Measurements from ENCODE around the gene ZNF254.

- no peak for TF ChIP-seq POLR2A (IDR thresholded peaks at IDR 0.05)
- TF ChIP-seq, protein P1, sequence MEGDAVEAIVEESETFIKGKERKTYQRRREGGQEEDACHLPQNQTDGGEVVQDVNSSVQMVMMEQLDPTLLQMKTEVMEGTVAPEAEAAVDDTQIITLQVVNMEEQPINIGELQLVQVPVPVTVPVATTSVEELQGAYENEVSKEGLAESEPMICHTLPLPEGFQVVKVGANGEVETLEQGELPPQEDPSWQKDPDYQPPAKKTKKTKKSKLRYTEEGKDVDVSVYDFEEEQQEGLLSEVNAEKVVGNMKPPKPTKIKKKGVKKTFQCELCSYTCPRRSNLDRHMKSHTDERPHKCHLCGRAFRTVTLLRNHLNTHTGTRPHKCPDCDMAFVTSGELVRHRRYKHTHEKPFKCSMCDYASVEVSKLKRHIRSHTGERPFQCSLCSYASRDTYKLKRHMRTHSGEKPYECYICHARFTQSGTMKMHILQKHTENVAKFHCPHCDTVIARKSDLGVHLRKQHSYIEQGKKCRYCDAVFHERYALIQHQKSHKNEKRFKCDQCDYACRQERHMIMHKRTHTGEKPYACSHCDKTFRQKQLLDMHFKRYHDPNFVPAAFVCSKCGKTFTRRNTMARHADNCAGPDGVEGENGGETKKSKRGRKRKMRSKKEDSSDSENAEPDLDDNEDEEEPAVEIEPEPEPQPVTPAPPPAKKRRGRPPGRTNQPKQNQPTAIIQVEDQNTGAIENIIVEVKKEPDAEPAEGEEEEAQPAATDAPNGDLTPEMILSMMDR (IDR thresholded peaks at IDR 0.05 in 4 of 5, conservative IDR thresholded peaks at IDR 0.05 in 1 of 5): no peak
Measured at GRCh38 chr19:24142771-24143170, 55.8 kb downstream of the ZNF254 start.
